Measurements from ENCODE around the gene ITPR2. TPM values are rescaled to one million over a fixed set of nuclear protein-coding genes. Genes with fewer than 3 reads are reported as not detected.

Gene ITPR2
- total and polyA plus RNA-seq, 2 of the 8 experiments (the other 6 are each of a cell fraction or from before 2014, with no cell fraction given) = 4.1 to 48.3 TPM

DNA sequence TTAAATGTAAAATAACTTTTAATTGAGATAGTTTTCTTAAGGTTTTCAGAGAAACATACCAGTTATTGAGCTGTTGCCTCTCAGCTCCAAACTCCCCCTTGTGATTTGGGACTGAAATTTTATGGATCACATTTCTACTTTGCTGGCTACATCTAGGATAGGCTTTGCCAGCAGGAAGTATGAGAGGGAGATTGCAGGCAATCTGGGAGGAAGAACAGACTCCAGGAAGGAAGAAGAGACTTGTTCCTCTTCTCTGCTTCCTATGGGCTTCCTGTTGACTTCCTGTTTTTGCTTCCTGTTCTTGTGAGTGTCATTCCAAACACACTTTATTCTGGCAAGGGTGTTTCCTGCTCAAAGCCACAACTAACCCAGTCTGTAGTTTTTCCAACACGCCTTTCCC lies 312.9 kb downstream of the ITPR2 start:
- Histone ChIP-seq H3K4me3 (ENCODE audit: extremely low read depth in 1 of 4, insufficient read depth in 2 of 4, low read depth in 3 of 4, low read length in 4 of 4) (no peak overlapping the region), H2BK120ac (replicated peaks; ENCODE audit: low read depth, low read length) (no peak overlapping the region), H3K18ac (ENCODE audit: extremely low read depth, low read length) (no peak overlapping the region), H3K23me2 (ENCODE audit: low read depth, low read length) (no peaks in the 10 kb centered on the region), H3K27ac (ENCODE audit: low read depth, low read length) (no peak overlapping the region), H2BK20ac (ENCODE audit: low read length) (no peak overlapping the region), H3K4me2 (ENCODE audit: insufficient read depth in 1 of 2, low read depth in 2 of 2, low read length in 2 of 2) (no peak overlapping the region), H4K20me1 (replicated peaks in 1 of 2; ENCODE audit: control insufficient read depth in 1 of 2, insufficient read depth in 2 of 2, low read length in 2 of 2) (no peaks in the 10 kb centered on the region), H3K79me1 (ENCODE audit: low read depth, low read length) (no peaks in the 10 kb centered on the region), H3K9ac (replicated peaks in 1 of 4; ENCODE audit: extremely low read depth in 1 of 4, low read depth in 3 of 4, low read length in 3 of 4) (no peak overlapping the region), H2BK12ac (ENCODE audit: low read depth, low read length) (no peak overlapping the region), H3K9me3 (ENCODE audit: insufficient read depth in 2 of 2, low read depth in 1 of 2, low read length in 1 of 2) (peaks cover 2 to 3% of the 10 kb centered on the region in 2 experiments; a peak in 3 of 4 replicates), H4K8ac (ENCODE audit: extremely low read depth, insufficient read depth, low read length) (no peak overlapping the region), H2AFZ (ENCODE audit: low read length) (no peak overlapping the region), H2AK5ac (ENCODE audit: low read depth, low read length) (no peak overlapping the region), H3K4me1 (replicated peaks in 1 of 4; ENCODE audit: control insufficient read depth in 3 of 4, insufficient read depth in 4 of 4, low read length in 3 of 4) (peaks cover 0 to 2% (median 0%) of the 10 kb centered on the region in 4 experiments; a peak in 1 of 7 replicates), H4K5ac (ENCODE audit: insufficient read length, low read depth, low read length) (no peak overlapping the region), H3K79me2 (ENCODE audit: control insufficient read depth in 1 of 2, insufficient read depth in 2 of 2, low read length in 2 of 2) (no peaks in the 10 kb centered on the region), H3K36me3 (ENCODE audit: control insufficient read depth in 2 of 4, insufficient read depth in 4 of 4, low read length in 3 of 4) (peaks cover 0 to 2% (median under 1%) of the 10 kb centered on the region in 4 experiments; a peak in 2 of 8 replicates), H3K27me3 (replicated peaks in 1 of 4; ENCODE audit: control insufficient read depth in 3 of 4, extremely low read depth in 1 of 4, insufficient read depth in 3 of 4, low read length in 3 of 4) (no peaks in the 10 kb centered on the region), H3K4ac (replicated peaks; ENCODE audit: insufficient read length, low read depth, low read length) (no peak overlapping the region), H3K23ac (ENCODE audit: insufficient read length) (no peak overlapping the region), H2BK5ac (ENCODE audit: low read depth, low read length) (no peak overlapping the region), H4K91ac (replicated peaks; ENCODE audit: insufficient read length, low read length) (no peak overlapping the region), H2BK15ac (ENCODE audit: low read length) (no peak overlapping the region), H3K56ac (replicated peaks; ENCODE audit: insufficient read length, low read depth, low read length) (no peak overlapping the region), H3K14ac (ENCODE audit: insufficient read length) (no peak overlapping the region)
- 85% methylated on average over 1 of the region's 1 CpG; no CpG with 5 or more reads in 1 of the 2 experiments for WGBS, 2 experiments (ENCODE audit: extremely low coverage in 1 of 2, insufficient coverage in 1 of 2, insufficient read length in 1 of 2, insufficient replicate concordance in 2 of 2, low coverage in 1 of 2, low lambda C conversion rate in 2 of 2, missing lambda C conversion rate in 1 of 2)
- POLR2A ChIA-PET (ENCODE audit: partially characterized antibody) = interaction anchor here (1.0 kb wide), 1 partner anchor 10 kb away, joined by 3 read pairs; no protein-coding TSS in a partner anchor
- FAIRE-seq = no peak
- DNase-seq (ENCODE audit: low read depth in 1 of 2, low spot score in 2 of 2) = no peak
- CTCF ChIA-PET (ENCODE audit: partially characterized antibody) = no interaction called here
- TF ChIP-seq, protein P1, sequence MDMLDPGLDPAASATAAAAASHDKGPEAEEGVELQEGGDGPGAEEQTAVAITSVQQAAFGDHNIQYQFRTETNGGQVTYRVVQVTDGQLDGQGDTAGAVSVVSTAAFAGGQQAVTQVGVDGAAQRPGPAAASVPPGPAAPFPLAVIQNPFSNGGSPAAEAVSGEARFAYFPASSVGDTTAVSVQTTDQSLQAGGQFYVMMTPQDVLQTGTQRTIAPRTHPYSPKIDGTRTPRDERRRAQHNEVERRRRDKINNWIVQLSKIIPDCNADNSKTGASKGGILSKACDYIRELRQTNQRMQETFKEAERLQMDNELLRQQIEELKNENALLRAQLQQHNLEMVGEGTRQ (IDR thresholded peaks at IDR 0.05; ENCODE audit: low read length) = no peak
- TF ChIP-seq CBX8 (IDR thresholded peaks at IDR 0.05; ENCODE audit: borderline replicate concordance, low read depth, low read length) (no peak), SP1 (IDR thresholded peaks at IDR 0.05; ENCODE audit: low read depth, low read length) (no peak), KDM4A (IDR thresholded peaks at IDR 0.05; ENCODE audit: low read depth, low read length, severe bottlenecking) (no peak), FOSL1 (IDR thresholded peaks at IDR 0.05; ENCODE audit: insufficient read depth, low read depth, low read length) (no peak), RNF2 (IDR thresholded peaks at IDR 0.05; ENCODE audit: borderline replicate concordance, low read depth, low read length, missing control alignments, poor library complexity, severe bottlenecking) (no peak), ASH2L (IDR thresholded peaks at IDR 0.05; ENCODE audit: low read length) (no peak), YY1 (IDR thresholded peaks at IDR 0.05; ENCODE audit: low read depth, low read length) (no peak)
- TF ChIP-seq, protein P2, sequence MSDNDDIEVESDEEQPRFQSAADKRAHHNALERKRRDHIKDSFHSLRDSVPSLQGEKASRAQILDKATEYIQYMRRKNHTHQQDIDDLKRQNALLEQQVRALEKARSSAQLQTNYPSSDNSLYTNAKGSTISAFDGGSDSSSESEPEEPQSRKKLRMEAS (IDR thresholded peaks at IDR 0.05) = no peak
- TF ChIP-seq, protein P3, sequence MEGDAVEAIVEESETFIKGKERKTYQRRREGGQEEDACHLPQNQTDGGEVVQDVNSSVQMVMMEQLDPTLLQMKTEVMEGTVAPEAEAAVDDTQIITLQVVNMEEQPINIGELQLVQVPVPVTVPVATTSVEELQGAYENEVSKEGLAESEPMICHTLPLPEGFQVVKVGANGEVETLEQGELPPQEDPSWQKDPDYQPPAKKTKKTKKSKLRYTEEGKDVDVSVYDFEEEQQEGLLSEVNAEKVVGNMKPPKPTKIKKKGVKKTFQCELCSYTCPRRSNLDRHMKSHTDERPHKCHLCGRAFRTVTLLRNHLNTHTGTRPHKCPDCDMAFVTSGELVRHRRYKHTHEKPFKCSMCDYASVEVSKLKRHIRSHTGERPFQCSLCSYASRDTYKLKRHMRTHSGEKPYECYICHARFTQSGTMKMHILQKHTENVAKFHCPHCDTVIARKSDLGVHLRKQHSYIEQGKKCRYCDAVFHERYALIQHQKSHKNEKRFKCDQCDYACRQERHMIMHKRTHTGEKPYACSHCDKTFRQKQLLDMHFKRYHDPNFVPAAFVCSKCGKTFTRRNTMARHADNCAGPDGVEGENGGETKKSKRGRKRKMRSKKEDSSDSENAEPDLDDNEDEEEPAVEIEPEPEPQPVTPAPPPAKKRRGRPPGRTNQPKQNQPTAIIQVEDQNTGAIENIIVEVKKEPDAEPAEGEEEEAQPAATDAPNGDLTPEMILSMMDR (IDR thresholded peaks at IDR 0.05; ENCODE audit: control extremely low read depth in 1 of 3, insufficient read depth in 1 of 3, low read depth in 1 of 3, low read length in 3 of 3) = no peak
